ENCODE results near the gene FAM47E.
"Not testable (repeated sequence)": the region's sequence is repeated elsewhere in the genome, so short reads cannot be mapped to it uniquely, and the experiment has no call there.

The FAM47E gene

GRCh38 chr4:76283900-76284299, 32.4 kb downstream of the FAM47E start:
- Histone ChIP-seq H3K36me3 (ENCODE audit: low read depth) (no peaks in the 10 kb centered on the region), H3K4me3 (ENCODE audit: severe bottlenecking) (no peak overlapping the region), H3K9me3 (ENCODE audit: severe bottlenecking) (no peaks in the 10 kb centered on the region), H3K27ac (ENCODE audit: poor library complexity, severe bottlenecking) (no peak overlapping the region), H3K4me1 (ENCODE audit: insufficient read depth, poor library complexity, severe bottlenecking) (no peaks in the 10 kb centered on the region), H3K27me3 (ENCODE audit: insufficient read depth, poor library complexity, severe bottlenecking) (no peaks in the 10 kb centered on the region)
- ATAC-seq (ENCODE audit: low read depth): no peak
- DNase-seq (ENCODE audit: low spot score): no peak
- no peak for TF ChIP-seq CTCF (IDR thresholded peaks at IDR 0.05; ENCODE audit: poor library complexity, severe bottlenecking)

- not testable (repeated sequence) for H3K27me3 ChIP-seq (ENCODE audit: insufficient read depth, poor library complexity, severe bottlenecking); H3K4me1 ChIP-seq (ENCODE audit: insufficient read depth, poor library complexity, severe bottlenecking); H3K27ac ChIP-seq (ENCODE audit: poor library complexity, severe bottlenecking); H3K4me3 ChIP-seq (ENCODE audit: severe bottlenecking); DNase-seq (ENCODE audit: low spot score); H3K9me3 ChIP-seq (ENCODE audit: severe bottlenecking); H3K36me3 ChIP-seq (ENCODE audit: low read depth); ATAC-seq (ENCODE audit: low read depth)
These were observed 36.3 kb downstream of the FAM47E start for GRCh38 chr4:76287811-76288210.

GRCh38 chr4:76292730-76293129, 41.2 kb downstream of the FAM47E start:
- TF ChIP-seq CTCF (IDR thresholded peaks at IDR 0.05; ENCODE audit: poor library complexity, severe bottlenecking): no peak
- DNase-seq (ENCODE audit: low spot score) (no peak), ATAC-seq (ENCODE audit: low read depth) (no peak)
- H3K9me3 ChIP-seq (ENCODE audit: severe bottlenecking): peaks cover 2% of the 10 kb centered on the region
- no peaks in the 10 kb centered on the region for H3K4me1 ChIP-seq (ENCODE audit: insufficient read depth, poor library complexity, severe bottlenecking)
- no peaks in the 10 kb centered on the region for H3K27me3 ChIP-seq (ENCODE audit: insufficient read depth, poor library complexity, severe bottlenecking)
- H3K36me3 ChIP-seq (ENCODE audit: low read depth): no peaks in the 10 kb centered on the region
- H3K4me3 ChIP-seq (ENCODE audit: severe bottlenecking): no peak overlapping the region
- H3K27ac ChIP-seq (ENCODE audit: poor library complexity, severe bottlenecking): no peak overlapping the region

GRCh38 chr4:76293772-76294171, 42.3 kb downstream of the FAM47E start:
- Histone ChIP-seq H3K36me3 (ENCODE audit: low read depth) (no peaks in the 10 kb centered on the region), H3K4me3 (ENCODE audit: severe bottlenecking) (no peak overlapping the region), H3K27me3 (ENCODE audit: insufficient read depth, poor library complexity, severe bottlenecking) (no peaks in the 10 kb centered on the region), H3K9me3 (ENCODE audit: severe bottlenecking) (peaks cover 2% of the 10 kb centered on the region), H3K27ac (ENCODE audit: poor library complexity, severe bottlenecking) (no peak overlapping the region), H3K4me1 (ENCODE audit: insufficient read depth, poor library complexity, severe bottlenecking) (no peaks in the 10 kb centered on the region)
- TF ChIP-seq CTCF (IDR thresholded peaks at IDR 0.05; ENCODE audit: poor library complexity, severe bottlenecking): no peak
- DNase-seq (ENCODE audit: low spot score) (no peak), ATAC-seq (ENCODE audit: low read depth) (no peak)

- Histone ChIP-seq H3K27me3 (ENCODE audit: insufficient read depth, poor library complexity, severe bottlenecking) (no peaks in the 10 kb centered on the region), H3K36me3 (ENCODE audit: low read depth) (no peaks in the 10 kb centered on the region), H3K27ac (ENCODE audit: poor library complexity, severe bottlenecking) (no peak overlapping the region), H3K9me3 (ENCODE audit: severe bottlenecking) (peaks cover 2% of the 10 kb centered on the region), H3K4me1 (ENCODE audit: insufficient read depth, poor library complexity, severe bottlenecking) (peaks cover 6% of the 10 kb centered on the region), H3K4me3 (ENCODE audit: severe bottlenecking) (no peak overlapping the region)
- ATAC-seq (ENCODE audit: low read depth): no peak
- TF ChIP-seq CTCF (IDR thresholded peaks at IDR 0.05; ENCODE audit: poor library complexity, severe bottlenecking): no peak
- no peak for DNase-seq (ENCODE audit: low spot score)
These were observed 44.8 kb downstream of the FAM47E start for GRCh38 chr4:76296286-76296820.

Measured in RWPE2 (cell line).